Endothelial cell of umbilical vein (primary cell): ENCODE measurements around the gene TEX48. TPM values are rescaled to one million over a fixed set of nuclear protein-coding genes. Genes with fewer than 3 reads are reported as not detected.

ENCODE experiments used
- BruUV-seq: library from RNA; stranded (reverse); fragments of 400-500 nt; replicated peaks from 2 replicates; lab custom pipeline; 2021; lab: Mats Ljungman, UMichigan
- CTCF ChIA-PET: fragments of 300-600, 350-600 bp; sonication (Branson Sonifier 250); formaldehyde crosslinking; loops from one replicate; lab custom pipeline; 2021; ENCODE audit warnings: antibody characterized with exemption, inconsistent platforms; lab: Charles Lee
- POLR2A ChIA-PET: fragments of 300-600, 350-600 bp; sonication (Branson Sonifier 250); formaldehyde crosslinking; loops from one replicate; lab custom pipeline; 2021; ENCODE audit warnings: antibody characterized with exemption, inconsistent platforms; lab: Charles Lee
- DNase-seq: peaks from one replicate; pipeline ENCODE4 v3.0.0-alpha.2; 2011; ENCODE audit warnings: low read depth, low spot score
- FAIRE-seq: peaks from 2 replicates; lab custom pipeline; 2011; peaks lifted over from hg19 to GRCh38; lab: Jason Lieb, UNC
- H2AFZ ChIP-seq: 2 replicates; pipeline ENCODE4 v1.6.0; 2012; ENCODE audit warnings: low read depth, low read length, control low read depth, inconsistent platforms
- H3K27ac ChIP-seq: 2 replicates; pipeline ENCODE4 v1.5.1; 2011; ENCODE audit warnings: low read depth, mild to moderate bottlenecking, control low read depth, low read length, moderate library complexity; ENCODE audit not compliant: insufficient read depth
- H3K27me3 ChIP-seq, 2 experiments: 2 replicates each; pipeline versions ENCODE4 v1.6.0 to v1.6.1; 2011; ENCODE audit warnings: low read length in 2 of 2, mixed read lengths in 1 of 2; ENCODE audit not compliant: control insufficient read depth in 2 of 2, insufficient read depth in 2 of 2
- H3K36me3 ChIP-seq, 2 experiments: 2 replicates in 1 of 2; 3 replicates in 1 of 2; pipeline ENCODE4 v1.5.1; 2011; ENCODE audit warnings: low read length in 2 of 2, mild to moderate bottlenecking in 1 of 2, moderate library complexity in 1 of 2; ENCODE audit not compliant: control insufficient read depth in 2 of 2, insufficient read depth in 2 of 2; ENCODE audit errors: extremely low read depth in 1 of 2
- H3K4me1 ChIP-seq: 3 replicates; pipeline ENCODE4 v1.5.1; 2011; ENCODE audit warnings: mild to moderate bottlenecking, low read length; ENCODE audit not compliant: control insufficient read depth, insufficient read depth; ENCODE audit errors: extremely low read depth
- H3K4me2 ChIP-seq: 2 replicates; pipeline ENCODE4 v1.6.1; 2011; ENCODE audit warnings: low read length, control low read depth, mixed read lengths; ENCODE audit not compliant: insufficient read depth
- H3K4me3 ChIP-seq, 3 experiments: fragments of 200-600 bp in 1 of 3; sonication (generic), shearing (Covaris generic) in 1 of 3; replicated peaks in 1 of 3; 2 replicates each; pipeline ENCODE4 v1.5.1; 2011 to 2016; ENCODE audit warnings: control low read depth in 3 of 3, low read length in 3 of 3, mild to moderate bottlenecking in 2 of 3, inconsistent platforms in 1 of 3, low read depth in 1 of 3, moderate library complexity in 1 of 3; ENCODE audit not compliant: insufficient read depth in 1 of 3
- H3K79me2 ChIP-seq: 2 replicates; pipeline ENCODE4 v1.6.0; 2012; ENCODE audit warnings: low read length, inconsistent platforms; ENCODE audit not compliant: control insufficient read depth, insufficient read depth
- H3K9ac ChIP-seq: replicated peaks from 2 replicates; pipeline ENCODE3; 2011; ENCODE audit warnings: low read length, control low read depth; ENCODE audit not compliant: insufficient read depth; ENCODE audit errors: extremely low read depth
- H3K9me1 ChIP-seq: replicated peaks from 3 replicates; pipeline ENCODE4 v1.6.0; 2011; ENCODE audit warnings: mild to moderate bottlenecking, low read length; ENCODE audit not compliant: control insufficient read depth, insufficient read depth; ENCODE audit errors: extremely low read depth
- H3K9me3 ChIP-seq: replicated peaks from 2 replicates; pipeline ENCODE4 v1.5.1; 2012; ENCODE audit warnings: low read length, inconsistent platforms; ENCODE audit not compliant: control insufficient read depth, insufficient read depth
- H4K20me1 ChIP-seq: replicated peaks from 2 replicates; pipeline ENCODE3; 2011; ENCODE audit warnings: mild to moderate bottlenecking, low read length; ENCODE audit not compliant: control insufficient read depth, insufficient read depth; ENCODE audit errors: extremely low read depth
- EZH2 ChIP-seq: IDR thresholded peaks from 2 replicates; pipeline ENCODE4 v1.6.1; 2012; ENCODE audit warnings: borderline replicate concordance, low read depth, mild to moderate bottlenecking, moderate library complexity, low read length, inconsistent platforms; ENCODE audit not compliant: severe bottlenecking
- FOS ChIP-seq: IDR thresholded peaks from 2 replicates; pipeline ENCODE4 v1.6.1; 2011; ENCODE audit warnings: mild to moderate bottlenecking, low read length, moderate library complexity, borderline replicate concordance; ENCODE audit not compliant: insufficient read depth
- GATA2 ChIP-seq: IDR thresholded peaks from 2 replicates; pipeline ENCODE4 v1.7.0; 2011; ENCODE audit warnings: low read depth, mild to moderate bottlenecking, moderate library complexity, mixed read lengths, low read length; ENCODE audit not compliant: insufficient read length, insufficient read depth
- JUN ChIP-seq: IDR thresholded peaks from 2 replicates; pipeline ENCODE4 v1.6.1; 2011; ENCODE audit warnings: borderline replicate concordance, low read depth; ENCODE audit not compliant: insufficient read length, insufficient read depth
- MYC ChIP-seq: IDR thresholded peaks from one replicate; pipeline ENCODE4 v1.6.1; 2011; ENCODE audit warnings: mild to moderate bottlenecking, low read depth, low read length
- POLR2A ChIP-seq: IDR thresholded peaks from 2 replicates; pipeline ENCODE4 v1.6.1; 2012; ENCODE audit warnings: low read depth, mild to moderate bottlenecking, control low read depth, low read length
- POLR2AphosphoS5 ChIP-seq: IDR thresholded peaks from 2 replicates; pipeline ENCODE4 v1.6.1; 2012; ENCODE audit warnings: low read depth, mild to moderate bottlenecking, control low read depth, low read length, moderate library complexity; ENCODE audit not compliant: insufficient read depth
- dilution Hi-C: fragments of 300-500 bp; cut with MboI; formaldehyde crosslinking; loops from one replicate; pipeline ENCODE4 v1.15.0; 2019; ENCODE audit warnings: low sequenced_read_pairs; ENCODE audit not compliant: extremely low pct_ligation_motif_present
- intact Hi-C: fragments of 100-400 bp; cut with micrococcal nuclease; formaldehyde crosslinking; loops from one replicate; pipeline ENCODE4 v1.10.0; 2022
- polyA plus RNA-seq, 4 experiments: library from polyadenylated mRNA; depleted of rRNA in 3 of 4; stranded (reverse) in 3 of 4; unstranded in 1 of 4; fragments of >200 nt; gene quantifications; 2 replicates each; pipeline versions ENCODE4 v1.2.1 to v1.2.3, GENCODE V29; 2011 to 2012; ENCODE audit warnings: missing spikeins in 1 of 4
- total RNA-seq: library from RNA; stranded (reverse); gene quantifications from 2 replicates; pipeline ENCODE4 v1.2.3, GENCODE V29; 2021
- TF ChIP-seq, protein P1 (sequence below): IDR thresholded peaks from 2 replicates; pipeline ENCODE4 v1.6.1; 2011; ENCODE audit not compliant: insufficient read depth, insufficient read length
- TF ChIP-seq, protein P2 (sequence below), 2 donors: IDR thresholded peaks; 1 replicate in 1 of 2; 2 replicates in 1 of 2; pipeline ENCODE4 v1.5.1; 2011; ENCODE audit warnings: low read length in 2 of 2, mild to moderate bottlenecking in 2 of 2, moderate library complexity in 2 of 2, control low read depth in 1 of 2, inconsistent platforms in 1 of 2, low read depth in 1 of 2; ENCODE audit not compliant: insufficient read depth in 1 of 2; ENCODE audit errors: extremely low read depth in 1 of 2

Gene TEX48
- total and polyA plus RNA-seq, 2 donors (not counting 3 experiments of a cell fraction or from before 2014, with no cell fraction given) = not detected

DNA sequence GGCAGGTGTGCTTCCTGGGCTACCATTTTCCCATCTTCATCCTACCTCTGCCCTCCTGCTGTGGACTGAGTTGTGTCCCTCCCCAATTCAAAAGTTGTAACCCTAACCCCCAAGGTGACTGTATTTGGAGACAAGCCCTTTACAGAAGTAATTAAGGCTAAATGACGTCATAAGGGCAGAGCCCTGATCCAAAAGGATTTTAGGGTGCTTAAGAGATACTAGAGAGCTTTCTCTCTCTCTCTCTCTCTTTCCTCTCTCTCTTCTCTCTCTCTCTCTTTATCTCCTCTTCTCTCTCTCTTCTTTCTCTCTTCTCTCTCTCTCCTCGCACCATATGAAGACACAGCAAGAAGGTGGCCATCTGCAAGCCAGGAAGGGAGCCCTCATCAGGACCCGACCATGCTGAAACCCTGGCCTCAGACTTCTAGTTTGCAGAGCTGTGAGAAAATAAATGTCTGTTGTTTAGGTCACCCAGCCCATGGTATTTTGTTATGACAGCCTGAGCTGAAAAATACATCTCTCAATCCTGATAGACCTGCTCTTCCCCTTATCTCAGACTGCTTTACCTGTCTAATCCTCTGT is 36.0 kb upstream of the TEX48 start:
- no peak overlapping the region for H3K27ac ChIP-seq
- no peaks in the 10 kb centered on the region for H3K36me3 ChIP-seq
- dilution Hi-C loops (no loop called here), intact Hi-C loops (no loop called here)
- CTCF ChIA-PET = no interaction called here
- no peak overlapping the region for H3K4me3 ChIP-seq
- no TSS peak for BruUV-seq
- H4K20me1 ChIP-seq = no peaks in the 10 kb centered on the region
- FAIRE-seq (no peak), DNase-seq (no peak)
- no peak overlapping the region for H3K4me2 ChIP-seq
- H3K4me1 ChIP-seq = no peaks in the 10 kb centered on the region
- H3K9me3 ChIP-seq = no peaks in the 10 kb centered on the region
- no peaks in the 10 kb centered on the region for H3K79me2 ChIP-seq
- POLR2A ChIA-PET = no interaction called here
- no peaks in the 10 kb centered on the region for H3K9me1 ChIP-seq
- peaks cover 1 to 5% of the 10 kb centered on the region in 2 experiments for H3K27me3 ChIP-seq
- no peak overlapping the region for H3K9ac ChIP-seq
- no peak overlapping the region for H2AFZ ChIP-seq
- no peak for TF ChIP-seq FOS

DNA sequence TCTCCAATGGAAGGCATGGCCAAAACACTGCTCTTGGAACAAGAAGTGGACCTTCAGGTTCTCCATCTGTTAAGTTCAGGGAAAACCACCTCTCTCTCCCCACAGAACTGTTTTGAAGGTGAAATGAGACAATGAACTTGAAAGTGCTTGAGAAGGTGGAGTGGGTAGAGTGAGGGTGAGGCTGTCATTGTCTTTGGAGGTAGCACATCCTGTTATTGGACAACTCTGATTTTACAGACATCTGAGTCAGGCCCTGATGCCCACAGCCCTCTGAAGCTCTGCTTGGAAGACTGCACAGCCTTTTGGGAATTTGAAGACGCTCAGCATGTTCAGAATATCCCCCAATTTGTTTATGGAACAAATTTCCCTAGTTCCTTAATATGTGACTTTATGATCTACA is 27.6 kb upstream of the TEX48 start:
- Histone ChIP-seq H3K4me2 (no peak overlapping the region), H3K36me3 (no peaks in the 10 kb centered on the region), H3K4me1 (no peaks in the 10 kb centered on the region), H3K27me3 (peaks cover 3 to 11% of the 10 kb centered on the region in 2 experiments), H3K4me3 (no peak overlapping the region), H2AFZ (no peak overlapping the region), H3K9me3 (no peaks in the 10 kb centered on the region), H3K79me2 (no peaks in the 10 kb centered on the region), H4K20me1 (no peaks in the 10 kb centered on the region), H3K9ac (no peak overlapping the region), H3K27ac (no peak overlapping the region), H3K9me1 (no peaks in the 10 kb centered on the region)
- FAIRE-seq = no peak
- BruUV-seq = no TSS peak
- intact Hi-C loops = no loop called here
- dilution Hi-C loops = no loop called here
- no peak for TF ChIP-seq FOS
- no peak for TF ChIP-seq MYC
- TF ChIP-seq POLR2AphosphoS5 = no peak
- TF ChIP-seq, protein P1, sequence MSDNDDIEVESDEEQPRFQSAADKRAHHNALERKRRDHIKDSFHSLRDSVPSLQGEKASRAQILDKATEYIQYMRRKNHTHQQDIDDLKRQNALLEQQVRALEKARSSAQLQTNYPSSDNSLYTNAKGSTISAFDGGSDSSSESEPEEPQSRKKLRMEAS = no peak
- TF ChIP-seq, protein P2, sequence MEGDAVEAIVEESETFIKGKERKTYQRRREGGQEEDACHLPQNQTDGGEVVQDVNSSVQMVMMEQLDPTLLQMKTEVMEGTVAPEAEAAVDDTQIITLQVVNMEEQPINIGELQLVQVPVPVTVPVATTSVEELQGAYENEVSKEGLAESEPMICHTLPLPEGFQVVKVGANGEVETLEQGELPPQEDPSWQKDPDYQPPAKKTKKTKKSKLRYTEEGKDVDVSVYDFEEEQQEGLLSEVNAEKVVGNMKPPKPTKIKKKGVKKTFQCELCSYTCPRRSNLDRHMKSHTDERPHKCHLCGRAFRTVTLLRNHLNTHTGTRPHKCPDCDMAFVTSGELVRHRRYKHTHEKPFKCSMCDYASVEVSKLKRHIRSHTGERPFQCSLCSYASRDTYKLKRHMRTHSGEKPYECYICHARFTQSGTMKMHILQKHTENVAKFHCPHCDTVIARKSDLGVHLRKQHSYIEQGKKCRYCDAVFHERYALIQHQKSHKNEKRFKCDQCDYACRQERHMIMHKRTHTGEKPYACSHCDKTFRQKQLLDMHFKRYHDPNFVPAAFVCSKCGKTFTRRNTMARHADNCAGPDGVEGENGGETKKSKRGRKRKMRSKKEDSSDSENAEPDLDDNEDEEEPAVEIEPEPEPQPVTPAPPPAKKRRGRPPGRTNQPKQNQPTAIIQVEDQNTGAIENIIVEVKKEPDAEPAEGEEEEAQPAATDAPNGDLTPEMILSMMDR (IDR thresholded peaks at IDR 0.05; ENCODE audit: extremely low read depth in 1 of 2, insufficient read depth in 1 of 2, low read depth in 1 of 2, low read length in 2 of 2) = no peak
- no peak for TF ChIP-seq GATA2
- no peak for TF ChIP-seq JUN
- no peak for TF ChIP-seq EZH2
- TF ChIP-seq POLR2A = no peak
- CTCF ChIA-PET = no interaction called here
- no peak for DNase-seq
- POLR2A ChIA-PET = no interaction called here
